GM19463 (cell line): ENCODE results near the gene ATP5F1B.
"Not testable (repeated sequence)": the region's sequence is repeated elsewhere in the genome, so short reads cannot be mapped to it uniquely, and the experiment has no call there.

Experiments used
- ATAC-seq: cut with Tn5 transposase; IDR thresholded peaks from one replicate; pipeline ENCODE4 v1.9.1; 2021; ENCODE audit warnings: mild to moderate bottlenecking, moderate library complexity; ENCODE audit not compliant: unreplicated experiment

Gene ATP5F1B

GRCh38 chr12:56653781-56654180 is 8.0 kb upstream of the ATP5F1B start:
- not testable (repeated sequence) for ATAC-seq

GRCh38 chr12:56648023-56648422 is 2.2 kb upstream of the ATP5F1B start:
- ATAC-seq = not testable (repeated sequence)

GRCh38 chr12:56645201-56645716 is 525 bp downstream of the ATP5F1B start:
- no peak for ATAC-seq

GRCh38 chr12:56644654-56645053 is 1.1 kb downstream of the ATP5F1B start:
- no peak for ATAC-seq

GRCh38 chr12:56641219-56641618 is 4.6 kb downstream of the ATP5F1B start:
- ATAC-seq = no peak

- no peak for ATAC-seq
Measured at GRCh38 chr12:56637621-56638020, 8.2 kb downstream of the ATP5F1B start.

- peak; percentile 50 for ATAC-seq
Measured at GRCh38 chr12:56636675-56637540, 8.9 kb downstream of the ATP5F1B start.

GRCh38 chr12:56635806-56636674 is 9.7 kb downstream of the ATP5F1B start:
- peak; percentile 49 for ATAC-seq

- ATAC-seq = no peak
Measured at GRCh38 chr12:56634837-56635791, 10.7 kb downstream of the ATP5F1B start.

GRCh38 chr12:56634242-56634836 is 11.4 kb downstream of the ATP5F1B start:
- ATAC-seq = no peak

GRCh38 chr12:56633468-56634241 is 12.1 kb downstream of the ATP5F1B start:
- no peak for ATAC-seq

- ATAC-seq = no peak
Measured at GRCh38 chr12:56632701-56633467, 12.9 kb downstream of the ATP5F1B start.

- ATAC-seq = peak; percentile 20
Measured at GRCh38 chr12:56631790-56632700, 13.7 kb downstream of the ATP5F1B start.

- ATAC-seq = peak; percentile 61
Measured at GRCh38 chr12:56630180-56630632, 15.6 kb downstream of the ATP5F1B start, which contains the start of gene BAZ2A. Gene BAZ2A (minus strand): TSS chr12:56630326. CDS start chr12:56617530, 12,796 bp downstream.

- peak; percentile 1 for ATAC-seq
Measured at GRCh38 chr12:56629459-56630179, 16.2 kb downstream of the ATP5F1B start.

GRCh38 chr12:56628671-56629458 is 16.9 kb downstream of the ATP5F1B start:
- ATAC-seq = no peak
